ENCODE results near the gene MRTFA.

DNA sequence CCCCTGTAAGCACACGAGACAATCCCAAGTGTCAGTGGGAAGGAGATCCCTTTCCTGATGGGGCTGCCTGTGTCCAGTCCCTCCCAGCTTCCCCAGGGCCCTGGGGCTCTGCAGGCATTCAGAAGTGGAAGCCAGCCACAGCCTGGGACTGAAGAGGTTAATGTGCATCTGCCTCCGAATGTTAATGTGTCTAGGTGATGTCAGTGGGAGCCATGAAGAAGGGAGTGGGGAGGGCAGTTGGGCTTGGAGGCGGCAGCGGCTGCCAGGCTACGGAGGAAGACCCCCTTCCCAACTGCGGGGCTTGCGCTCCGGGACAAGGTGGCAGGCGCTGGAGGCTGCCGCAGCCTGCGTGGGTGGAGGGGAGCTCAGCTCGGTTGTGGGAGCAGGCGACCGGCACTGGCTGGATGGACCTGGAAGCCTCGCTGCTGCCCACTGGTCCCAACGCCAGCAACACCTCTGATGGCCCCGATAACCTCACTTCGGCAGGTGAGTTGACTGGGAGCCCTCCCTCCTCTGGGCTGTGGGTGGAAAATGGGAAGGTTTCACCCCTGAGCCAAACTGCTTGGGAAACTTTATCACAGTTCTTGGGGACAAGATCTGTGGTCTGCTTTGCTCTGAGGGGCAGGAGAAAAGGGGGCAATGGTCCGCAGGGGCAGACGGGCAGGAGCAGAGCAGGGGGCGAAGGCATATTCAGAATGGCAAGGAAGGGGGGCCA, 42.9 kb upstream of the MRTFA start, which contains the start of gene MCHR1:
- TF ChIP-seq, protein P1, sequence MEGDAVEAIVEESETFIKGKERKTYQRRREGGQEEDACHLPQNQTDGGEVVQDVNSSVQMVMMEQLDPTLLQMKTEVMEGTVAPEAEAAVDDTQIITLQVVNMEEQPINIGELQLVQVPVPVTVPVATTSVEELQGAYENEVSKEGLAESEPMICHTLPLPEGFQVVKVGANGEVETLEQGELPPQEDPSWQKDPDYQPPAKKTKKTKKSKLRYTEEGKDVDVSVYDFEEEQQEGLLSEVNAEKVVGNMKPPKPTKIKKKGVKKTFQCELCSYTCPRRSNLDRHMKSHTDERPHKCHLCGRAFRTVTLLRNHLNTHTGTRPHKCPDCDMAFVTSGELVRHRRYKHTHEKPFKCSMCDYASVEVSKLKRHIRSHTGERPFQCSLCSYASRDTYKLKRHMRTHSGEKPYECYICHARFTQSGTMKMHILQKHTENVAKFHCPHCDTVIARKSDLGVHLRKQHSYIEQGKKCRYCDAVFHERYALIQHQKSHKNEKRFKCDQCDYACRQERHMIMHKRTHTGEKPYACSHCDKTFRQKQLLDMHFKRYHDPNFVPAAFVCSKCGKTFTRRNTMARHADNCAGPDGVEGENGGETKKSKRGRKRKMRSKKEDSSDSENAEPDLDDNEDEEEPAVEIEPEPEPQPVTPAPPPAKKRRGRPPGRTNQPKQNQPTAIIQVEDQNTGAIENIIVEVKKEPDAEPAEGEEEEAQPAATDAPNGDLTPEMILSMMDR (IDR thresholded peaks at IDR 0.05) = no peak
- no peak for TF ChIP-seq POLR2A (IDR thresholded peaks at IDR 0.05)

Data from uterus (tissue), 2 donors.